Glomerular visceral epithelial cell (primary cell): ENCODE measurements around the gene GRK3.
"Not testable (repeated sequence)": the region's sequence is repeated elsewhere in the genome, so short reads cannot be mapped to it uniquely, and the experiment has no call there.

Source experiments
- DNase-seq: peaks from one replicate; pipeline ENCODE4 v3.0.0-alpha.2; 2016; ENCODE audit errors: extremely low spot score

Gene GRK3

DNA sequence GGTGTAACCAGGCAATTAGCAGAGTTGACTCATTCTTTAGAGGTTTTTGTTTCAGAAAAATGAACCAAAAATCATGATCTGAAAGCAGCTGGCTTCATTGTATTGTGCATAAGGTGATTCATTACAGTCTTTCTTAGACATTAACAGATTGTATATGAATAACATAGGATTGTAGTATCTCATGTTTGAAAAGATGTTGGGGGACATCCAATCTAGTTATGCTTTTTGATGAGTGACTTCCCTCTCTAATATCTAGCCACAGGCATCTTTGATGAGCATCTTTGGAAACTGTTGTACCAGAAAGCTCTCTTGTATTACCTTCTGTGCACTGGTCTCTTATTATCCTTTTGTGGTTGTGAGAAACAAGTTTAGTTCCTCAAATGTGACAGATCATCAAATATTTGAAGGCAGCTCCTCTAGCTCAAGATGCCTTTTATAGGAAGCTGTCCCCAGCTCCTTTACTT is 8.3 kb downstream of the GRK3 start:
- DNase-seq: no peak

DNA sequence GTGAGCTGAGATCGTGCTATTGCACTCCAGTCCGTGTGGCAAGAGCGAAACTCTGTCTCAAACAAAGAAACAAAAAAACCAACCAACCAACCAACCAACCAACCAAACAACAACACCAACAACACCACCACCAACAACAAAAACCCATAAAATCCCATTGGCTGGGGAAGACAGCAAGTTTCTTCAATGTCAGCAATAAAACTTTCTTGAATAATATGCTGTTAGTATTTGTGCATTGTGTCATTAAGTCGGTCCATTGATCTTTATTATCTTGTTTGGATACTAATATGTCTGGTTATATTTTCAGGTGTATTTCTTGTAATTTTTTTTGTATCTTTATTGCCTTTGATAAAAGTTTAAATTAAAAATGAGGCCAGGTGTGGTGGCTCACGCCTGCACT is 9.4 kb downstream of the GRK3 start:
- no peak for DNase-seq

DNA sequence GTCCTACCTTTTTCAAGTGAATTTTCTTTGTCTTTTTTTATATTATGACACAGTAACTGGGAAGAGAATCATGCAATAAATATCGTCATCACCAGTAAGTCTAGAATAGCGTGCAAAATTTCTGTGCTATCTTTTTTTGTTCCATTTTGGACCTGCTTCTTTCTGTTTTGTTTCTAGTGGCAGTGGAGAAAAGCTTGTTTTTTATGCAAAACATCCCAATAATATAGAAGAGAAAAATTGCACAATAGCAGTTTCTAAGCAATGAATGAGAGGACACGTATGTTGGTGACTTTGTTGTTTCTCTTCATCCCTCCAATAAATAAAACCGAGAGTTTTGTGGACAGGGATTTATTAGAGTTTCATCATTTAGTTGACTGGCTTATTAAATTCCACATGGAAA is 10.3 kb downstream of the GRK3 start:
- no peak for DNase-seq

DNA sequence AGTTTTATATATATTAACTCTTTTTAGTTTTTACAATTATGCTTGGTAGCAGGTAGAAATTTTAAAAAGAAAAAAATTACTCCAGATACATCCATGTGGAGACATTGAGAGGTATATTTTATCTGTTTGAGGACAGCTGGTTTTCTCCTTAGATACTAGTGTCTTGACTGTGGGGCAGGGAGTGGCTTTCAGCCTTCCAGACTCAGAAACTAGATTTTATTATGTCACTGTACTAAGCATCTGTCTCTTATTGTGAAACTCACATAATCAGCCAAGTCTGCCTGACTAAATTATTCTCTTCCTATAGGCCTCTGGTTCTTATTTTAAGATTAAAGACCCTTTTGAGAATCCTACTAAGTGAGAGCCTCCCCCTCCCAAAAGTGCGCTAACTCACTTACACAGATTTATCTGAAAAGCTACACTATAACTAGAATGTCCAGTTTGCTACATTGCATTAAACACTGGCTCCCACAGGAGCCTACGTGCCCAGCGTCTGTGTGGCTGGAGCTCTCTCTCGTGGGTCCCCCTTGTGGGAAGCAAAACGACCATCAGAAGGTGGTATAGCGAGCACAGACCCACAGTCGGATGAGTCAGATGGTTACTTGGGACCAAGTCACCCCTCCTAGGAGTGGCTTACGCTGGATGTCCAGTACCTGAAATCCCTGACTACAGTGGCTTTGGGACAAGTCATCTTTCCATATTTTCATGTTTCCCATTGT is 11.4 kb downstream of the GRK3 start:
- DNase-seq: not testable (repeated sequence)

DNA sequence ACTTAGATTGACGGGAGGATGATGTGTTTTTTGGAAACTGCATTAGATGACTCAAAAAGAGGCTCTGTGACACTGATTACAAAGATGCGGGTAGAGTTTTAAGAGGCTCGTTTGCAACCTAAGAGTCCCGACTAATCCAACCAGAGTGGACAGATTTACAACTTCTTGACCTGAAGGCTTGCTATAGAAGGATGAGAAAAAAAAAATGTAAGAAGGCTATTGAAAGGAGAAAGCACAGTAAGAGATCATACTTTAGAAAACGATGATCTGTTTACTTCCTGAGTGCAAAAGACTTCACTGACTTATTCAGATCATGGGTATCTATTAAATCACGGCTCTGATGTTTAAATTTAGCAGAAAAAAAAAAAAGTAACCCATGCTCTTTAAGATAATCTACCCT is 17.0 kb downstream of the GRK3 start:
- DNase-seq: not testable (repeated sequence)

DNA sequence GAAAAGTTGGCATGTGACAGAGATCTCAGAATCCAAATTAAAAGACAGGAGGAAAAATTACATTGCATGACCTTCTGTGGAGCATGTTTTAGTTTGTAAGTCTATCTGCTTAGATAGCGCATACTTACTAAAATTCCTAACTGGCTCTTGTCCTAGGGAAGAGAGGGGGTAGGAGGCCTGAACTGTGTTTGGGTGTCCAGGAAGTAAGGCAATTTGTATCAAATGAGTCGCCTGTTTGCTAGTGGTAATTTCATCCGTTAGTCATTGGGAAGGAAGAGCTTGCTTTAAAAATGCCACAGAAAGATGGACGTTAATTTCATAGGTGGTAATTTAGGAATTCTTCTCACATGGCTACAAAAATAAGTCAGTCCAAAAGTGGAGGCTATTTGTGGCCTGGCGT is 18.5 kb downstream of the GRK3 start:
- peak; percentile 15 for DNase-seq

DNA sequence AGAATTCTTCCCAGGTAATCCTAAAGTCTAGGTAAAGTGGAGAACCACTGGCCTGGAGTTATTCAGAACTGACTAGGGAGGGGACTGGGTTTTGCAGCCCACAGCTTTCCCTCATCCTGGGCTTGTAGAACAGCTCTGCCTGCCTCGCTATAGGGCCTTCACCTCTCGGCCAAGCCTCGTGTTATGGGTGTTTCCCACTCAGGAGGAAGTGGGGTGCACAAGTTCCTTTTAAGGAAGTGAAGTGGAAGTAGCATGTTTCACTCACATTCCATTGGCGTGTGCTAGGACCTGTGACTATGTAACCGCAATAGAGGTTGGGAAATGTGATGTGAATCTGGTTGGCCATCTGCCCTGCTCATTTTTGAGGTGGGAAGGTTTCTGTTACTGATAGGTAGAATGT is 20.5 kb downstream of the GRK3 start:
- DNase-seq: peak; percentile 33

DNA sequence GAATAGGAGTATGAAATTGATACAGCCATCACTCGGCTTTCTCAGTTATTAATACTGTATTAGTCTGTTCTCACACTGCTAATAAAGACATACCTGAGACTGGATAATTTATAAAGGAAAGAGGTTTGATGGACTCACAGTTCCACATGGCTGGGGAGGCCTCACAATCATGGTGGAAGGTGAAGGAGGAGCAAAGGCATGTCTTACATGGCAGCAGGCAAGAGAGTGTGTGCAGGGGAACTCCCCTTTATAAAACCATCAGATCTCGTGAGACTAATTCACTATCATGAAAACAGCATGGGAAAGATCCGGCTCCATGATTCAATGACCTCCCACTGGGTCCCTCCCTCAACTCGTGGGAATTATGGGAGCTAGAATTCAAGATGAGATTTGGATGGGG is 25.2 kb downstream of the GRK3 start:
- DNase-seq: not testable (repeated sequence)

DNA sequence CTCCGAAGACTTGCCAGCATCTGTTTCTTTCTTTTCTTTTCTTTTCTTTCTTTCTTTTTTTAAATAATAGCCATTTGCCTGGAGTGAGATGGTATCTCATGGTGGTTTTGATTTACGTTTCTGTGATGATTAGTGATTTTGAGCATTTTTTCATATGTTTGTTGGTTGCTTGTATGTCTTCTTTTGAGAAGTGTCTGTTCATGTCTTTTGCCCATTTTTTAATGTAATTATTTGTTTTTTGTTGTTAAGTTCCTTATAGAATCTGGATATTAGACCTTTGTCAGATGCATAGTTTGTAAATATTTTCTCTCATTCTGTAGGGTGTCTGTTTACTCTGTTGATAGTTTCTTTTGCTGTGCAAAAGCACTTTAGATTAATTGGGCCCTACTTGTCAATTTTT is 28.8 kb downstream of the GRK3 start:
- DNase-seq: not testable (repeated sequence)

DNA sequence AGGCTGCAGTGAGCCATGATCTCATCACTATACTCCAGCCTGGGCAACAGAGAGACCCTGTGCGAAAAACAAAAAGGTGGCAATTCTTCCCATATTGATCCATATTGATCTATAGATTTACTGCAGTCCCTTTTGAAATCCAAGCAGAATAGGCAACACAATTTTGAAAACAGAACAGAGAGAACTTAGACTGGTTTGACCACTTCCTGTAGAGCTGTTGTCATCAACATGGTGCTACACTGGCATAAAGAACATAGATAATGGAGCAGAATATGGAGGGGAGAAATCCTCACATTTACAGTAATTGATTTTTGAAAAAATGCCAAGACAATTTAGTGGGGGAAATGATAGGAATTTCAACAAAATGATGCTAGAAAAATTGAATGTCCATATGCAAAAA is 34.1 kb downstream of the GRK3 start:
- DNase-seq: no peak

DNA sequence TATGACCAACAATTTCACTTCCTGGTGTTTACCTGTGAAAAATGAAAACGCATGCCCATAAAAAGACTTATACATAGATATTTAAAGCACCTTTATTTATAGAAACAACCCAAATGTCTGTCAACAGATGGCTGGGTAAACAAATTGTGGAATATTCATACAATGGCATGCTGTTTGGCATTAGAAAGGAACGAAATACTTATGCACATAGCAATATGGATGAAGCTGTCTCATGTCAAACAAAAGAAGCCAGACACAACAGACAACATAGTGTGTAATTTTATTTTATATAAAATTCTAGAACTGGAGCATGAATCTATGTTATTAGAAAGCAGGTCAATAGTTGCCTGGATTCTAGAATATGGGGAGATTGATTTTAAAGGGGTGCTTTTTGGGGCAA is 38.0 kb downstream of the GRK3 start:
- no peak for DNase-seq

DNA sequence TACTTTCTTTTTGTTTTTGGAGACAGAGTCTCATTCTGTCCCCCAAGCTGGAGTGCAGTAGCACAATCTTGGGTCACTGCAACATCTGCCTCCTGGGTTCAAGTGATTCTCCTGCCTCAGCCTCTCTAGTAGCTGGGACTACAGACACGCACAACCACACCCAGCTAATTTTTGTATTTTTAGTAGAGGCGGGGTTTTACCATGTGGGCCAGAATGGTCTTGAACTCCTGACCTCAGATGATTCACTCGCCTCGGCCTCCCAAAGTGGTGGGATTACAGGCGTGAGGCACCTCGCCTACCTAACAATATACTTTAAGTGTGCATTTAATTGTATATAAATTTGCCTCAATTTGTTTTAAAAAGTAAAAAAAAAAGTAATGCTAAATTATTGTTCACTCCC is 38.4 kb downstream of the GRK3 start:
- DNase-seq: no peak

DNA sequence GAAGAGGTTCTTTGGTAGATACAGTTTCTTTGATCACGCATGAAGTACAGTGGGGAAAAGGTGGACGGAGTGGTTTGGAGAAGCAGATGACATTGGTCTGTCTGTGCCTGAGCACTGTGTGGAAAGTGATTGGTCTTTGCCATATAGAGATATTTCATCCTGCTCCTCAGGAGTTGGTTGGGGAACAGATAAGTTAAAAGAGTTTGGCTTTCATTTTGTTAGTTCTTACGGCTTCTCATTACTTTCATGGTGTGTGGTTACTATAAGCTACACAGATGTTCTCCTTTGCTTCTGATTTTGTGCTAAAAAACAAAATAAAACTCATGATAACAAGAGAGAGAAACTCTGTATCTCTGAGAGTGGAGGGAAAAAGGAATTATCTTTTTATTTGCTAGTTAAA is 40.7 kb downstream of the GRK3 start:
- not testable (repeated sequence) for DNase-seq

DNA sequence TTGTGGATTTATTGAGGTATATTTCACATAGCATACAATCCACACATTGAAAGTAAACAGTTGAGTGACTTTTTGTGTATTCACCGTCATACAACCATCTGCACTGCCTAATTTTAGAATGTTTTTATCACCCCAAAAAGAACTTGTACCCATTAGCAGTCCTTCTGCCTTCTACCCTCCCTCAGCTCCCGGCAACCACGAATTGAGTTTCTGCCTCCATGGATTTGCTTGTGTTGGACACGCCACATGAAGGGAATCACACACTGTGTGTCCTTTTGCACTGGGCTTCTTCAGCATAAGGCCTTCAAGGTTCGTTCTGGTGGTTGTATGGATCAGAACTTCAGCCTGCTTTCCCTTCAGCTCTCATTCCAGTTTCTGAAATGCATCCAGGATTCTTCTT is 41.1 kb downstream of the GRK3 start:
- not testable (repeated sequence) for DNase-seq

DNA sequence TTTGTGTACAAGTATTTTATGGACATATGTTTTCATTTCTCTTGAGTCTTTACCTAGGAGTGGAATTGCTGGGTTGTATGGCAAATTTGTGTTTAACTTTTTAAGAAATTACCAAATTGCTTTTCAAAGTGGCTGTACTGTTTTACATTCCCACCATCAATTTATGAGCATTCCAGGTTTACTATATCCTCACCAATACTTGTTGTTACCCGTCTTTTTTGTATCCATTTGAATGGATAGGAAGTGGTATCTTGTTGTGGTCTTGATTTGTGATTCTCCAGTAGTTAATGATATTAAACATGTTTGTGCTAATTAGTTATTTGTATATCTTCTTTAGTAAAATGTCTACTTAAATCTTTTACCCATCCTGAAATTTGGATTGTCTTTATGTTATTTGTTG is 46.8 kb downstream of the GRK3 start:
- DNase-seq: not testable (repeated sequence)

DNA sequence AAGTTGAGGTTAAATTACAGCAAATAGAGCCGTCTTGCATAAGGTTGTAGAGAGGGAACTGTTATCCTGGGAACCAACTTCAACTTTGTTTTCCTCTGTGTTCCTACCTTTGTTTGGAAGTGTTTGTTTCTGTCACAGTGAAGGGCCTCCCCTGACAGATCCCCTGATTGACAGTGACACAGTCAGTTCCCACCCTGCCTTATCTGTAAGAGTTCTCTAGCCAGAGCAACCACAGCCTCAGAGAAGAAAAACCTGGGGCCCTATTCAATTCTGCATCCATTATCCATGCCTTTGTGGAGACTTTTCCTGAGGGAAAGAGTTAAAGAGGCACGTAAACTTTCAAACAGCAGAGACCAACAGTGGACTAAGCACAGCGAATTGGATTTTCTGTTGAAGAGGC is 48.7 kb downstream of the GRK3 start:
- not testable (repeated sequence) for DNase-seq

DNA sequence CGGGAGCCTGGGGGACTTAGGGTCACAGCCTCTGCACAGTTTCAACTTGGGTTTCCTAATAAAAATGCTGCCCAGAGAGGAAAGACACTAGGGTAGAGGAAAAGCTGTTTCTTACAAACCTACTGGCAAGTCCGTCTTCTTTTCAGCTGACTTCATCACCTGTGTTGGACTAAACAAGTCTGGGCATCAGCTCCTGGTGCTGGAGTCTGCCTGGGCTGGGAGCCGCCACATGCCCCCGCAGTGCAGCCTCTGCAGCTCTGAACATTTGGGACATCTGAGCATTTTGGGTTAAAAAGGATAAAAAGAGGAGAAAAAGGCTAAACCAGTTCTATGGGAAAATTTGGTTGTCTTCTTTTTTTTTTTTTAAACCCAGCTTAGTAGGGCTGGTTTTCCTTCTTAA is 49.1 kb downstream of the GRK3 start:
- not testable (repeated sequence) for DNase-seq

DNA sequence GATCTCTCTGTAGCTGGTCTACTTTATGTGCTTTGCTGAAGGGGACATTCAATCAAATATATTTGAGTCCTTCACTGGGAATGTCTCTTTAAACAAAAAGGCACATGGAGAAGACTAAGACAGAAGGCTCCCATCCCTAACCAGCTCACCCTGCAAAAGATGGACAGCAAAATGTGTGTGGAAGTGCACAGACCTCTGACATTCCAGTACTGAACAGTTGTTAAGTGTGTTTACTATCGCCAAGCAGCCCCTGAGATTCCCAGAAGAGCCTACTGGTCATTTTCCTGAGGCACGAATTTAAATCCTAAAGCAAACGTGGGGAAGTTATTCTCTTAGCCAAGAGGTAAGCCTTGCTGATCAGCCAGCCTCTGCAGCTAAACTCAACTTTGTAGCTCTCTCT is 50.3 kb downstream of the GRK3 start:
- not testable (repeated sequence) for DNase-seq

DNA sequence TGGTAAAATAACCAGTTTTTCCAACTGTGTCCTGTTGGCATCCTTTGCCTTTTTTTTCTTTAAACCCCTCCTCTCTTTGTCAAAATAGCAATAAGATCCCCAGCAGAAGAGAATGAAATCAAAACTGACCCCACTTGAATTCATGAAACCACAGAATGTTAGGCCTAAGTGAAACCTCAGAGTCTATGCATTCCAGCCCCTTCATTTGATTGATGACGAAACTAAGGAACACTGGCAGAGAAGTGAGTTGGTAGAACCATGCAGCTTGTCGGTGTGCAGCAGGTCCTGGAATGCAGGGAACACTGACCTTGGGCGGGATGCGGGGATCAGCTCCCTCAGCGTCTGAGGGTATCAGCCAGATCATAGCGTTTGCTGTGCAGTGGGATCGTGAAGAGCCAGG is 57.5 kb downstream of the GRK3 start:
- DNase-seq: peak; percentile 5

DNA sequence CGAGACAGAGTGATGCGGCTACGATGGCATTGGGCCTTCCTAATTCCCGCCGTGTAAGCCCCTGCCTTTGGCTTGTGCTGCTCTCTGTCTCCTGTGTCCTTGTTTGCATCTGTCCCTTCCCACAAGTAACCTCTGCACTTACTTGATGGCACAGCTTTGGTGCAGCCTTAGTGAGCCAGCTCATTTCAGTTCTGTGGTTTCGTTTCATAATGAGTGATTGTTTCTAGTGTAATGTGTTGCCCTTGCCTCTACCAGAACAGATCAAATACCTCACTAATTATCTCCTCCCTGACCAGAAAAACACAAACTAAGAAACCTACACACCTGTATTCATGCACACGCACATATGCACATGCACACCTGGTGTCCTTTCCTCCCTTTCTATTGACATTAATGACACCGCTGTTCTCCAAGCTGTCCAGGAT is 58.8 kb downstream of the GRK3 start:
- no peak for DNase-seq

DNA sequence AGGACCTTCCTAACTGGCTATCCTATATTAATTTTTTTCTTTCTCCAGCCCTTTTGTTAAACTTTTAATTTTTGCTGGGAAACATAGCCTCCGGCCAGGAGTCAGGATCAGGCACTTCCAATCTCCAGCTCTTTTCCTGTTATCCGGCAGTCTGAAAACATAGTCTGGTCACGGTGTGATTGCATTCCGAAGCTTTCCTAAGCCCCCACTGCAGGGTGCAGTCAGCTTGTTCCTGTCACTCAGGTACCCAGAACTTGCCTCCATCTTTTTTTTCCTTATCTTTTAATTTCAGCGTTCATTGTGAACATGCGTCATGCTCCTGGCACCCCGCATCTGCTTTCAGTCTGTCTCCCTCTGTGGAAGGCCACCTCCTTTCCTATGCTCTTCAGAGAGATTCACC is 59.4 kb downstream of the GRK3 start:
- no peak for DNase-seq

DNA sequence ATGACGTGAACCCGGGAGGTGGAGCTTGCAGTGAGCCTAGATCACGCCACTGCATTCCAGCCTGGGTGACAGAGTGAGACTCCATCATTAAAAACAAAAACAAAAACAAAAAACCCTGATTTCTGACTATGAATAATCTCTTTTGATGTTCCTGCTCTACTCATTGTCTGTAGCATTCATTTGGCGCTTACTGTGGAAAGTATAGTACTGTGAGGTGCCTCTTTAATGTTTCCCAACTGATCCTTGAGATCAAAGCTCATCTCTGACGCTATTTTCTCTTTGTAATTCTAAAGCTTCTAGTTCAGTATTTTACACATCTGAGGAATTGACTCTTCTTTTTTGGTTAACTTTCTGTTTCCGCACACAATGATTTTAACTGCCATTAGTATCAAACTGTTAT is 60.0 kb downstream of the GRK3 start:
- DNase-seq: no peak

DNA sequence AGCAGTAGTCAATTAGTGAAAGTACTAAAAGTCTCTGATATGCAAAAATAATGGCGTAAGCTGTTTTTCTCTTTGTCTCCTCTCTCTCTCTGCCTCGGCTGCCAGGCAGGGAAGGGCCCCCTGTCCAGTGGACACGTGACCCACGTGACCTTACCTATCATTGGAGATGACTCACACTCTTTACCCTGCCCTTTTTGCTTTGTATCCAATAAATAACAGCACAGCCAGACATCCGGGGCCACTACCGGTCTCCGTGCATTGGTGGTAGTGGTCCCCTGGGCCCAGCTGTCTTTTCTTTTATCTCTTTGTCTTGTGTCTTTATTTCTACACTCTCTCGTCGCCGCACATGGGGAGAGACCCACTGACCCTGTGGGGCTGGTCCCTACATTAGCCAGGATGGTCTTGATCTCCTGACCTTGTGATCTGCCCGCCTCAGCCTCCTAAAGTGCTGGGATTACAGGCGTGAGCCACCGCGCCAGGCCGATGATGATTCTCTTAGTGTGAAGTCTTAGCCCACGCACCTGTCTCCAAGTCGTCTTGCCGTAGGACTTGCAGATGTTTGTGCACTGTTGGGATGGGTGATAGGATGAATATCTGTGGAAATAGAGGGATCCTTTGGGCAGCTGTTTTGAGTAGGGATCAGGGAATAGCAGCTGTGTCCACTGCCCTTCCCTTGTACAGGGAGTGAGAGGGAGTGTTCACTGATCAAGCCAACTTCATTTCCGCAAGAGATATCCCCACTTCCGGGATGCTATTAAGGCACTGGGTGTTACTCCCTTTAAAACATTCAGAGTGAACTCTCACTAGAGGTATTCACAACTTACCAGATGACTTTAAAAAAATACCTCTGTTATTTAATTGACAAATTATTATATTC is 61.5 kb downstream of the GRK3 start:
- DNase-seq: not testable (repeated sequence)
